HFF-Myc (cell line): ENCODE data around the gene VASH1.

Source experiments
- DNase-seq: peaks from one replicate; pipeline ENCODE4 v3.0.0-alpha.2; 2011; ENCODE audit warnings: low read depth; ENCODE audit errors: extremely low read depth
- H3K4me3 ChIP-seq: replicated peaks from 2 replicates; pipeline ENCODE4 v1.5.1; 2011; ENCODE audit warnings: low read depth, mild to moderate bottlenecking, control low read depth, low read length
- CTCF ChIP-seq: IDR thresholded peaks from 2 replicates; pipeline ENCODE4 v1.5.1; 2012; ENCODE audit warnings: mild to moderate bottlenecking, low read depth, low read length, control low read depth; ENCODE audit errors: missing control alignments

The VASH1 gene

GRCh38 chr14:76742185-76742584, 19.1 kb upstream of the VASH1 start:
- no peak for DNase-seq
- no peak for TF ChIP-seq CTCF
- H3K4me3 ChIP-seq: no peak overlapping the region

- no peak overlapping the region for H3K4me3 ChIP-seq
- no peak for DNase-seq
- TF ChIP-seq CTCF: no peak
Observed at GRCh38 chr14:76742966-76743365, 18.3 kb upstream of the VASH1 start.

- H3K4me3 ChIP-seq: no peak overlapping the region
- TF ChIP-seq CTCF: no peak
- no peak for DNase-seq
Observed at GRCh38 chr14:76752744-76753143, 8.5 kb upstream of the VASH1 start.

- DNase-seq: no peak
- no peak overlapping the region for H3K4me3 ChIP-seq
- no peak for TF ChIP-seq CTCF
Observed at GRCh38 chr14:76753541-76754198, 7.6 kb upstream of the VASH1 start.

GRCh38 chr14:76754586-76754985, 6.7 kb upstream of the VASH1 start:
- DNase-seq: no peak
- H3K4me3 ChIP-seq: no peak overlapping the region
- TF ChIP-seq CTCF: no peak

- no peak for TF ChIP-seq CTCF
- no peak overlapping the region for H3K4me3 ChIP-seq
- no peak for DNase-seq
Observed at GRCh38 chr14:76755610-76756370, 5.5 kb upstream of the VASH1 start.
